Cardiac fibroblast (primary cell): ENCODE data around the gene HOXD13.

ENCODE experiments used
- DNase-seq, 2 donors: peaks; one replicate each; pipeline versions ENCODE4 v3.0.0 to v3.0.0-alpha.2; 2010; ENCODE audit warnings: low read depth in 2 of 2
- H3K4me3 ChIP-seq, 2 donors: replicated peaks in 1 of 2; 1 replicate in 1 of 2; 2 replicates in 1 of 2; pipeline ENCODE4 v1.5.1; 2011; ENCODE audit warnings: low read depth in 2 of 2, low read length in 2 of 2, mild to moderate bottlenecking in 2 of 2, moderate library complexity in 1 of 2
- TF ChIP-seq, protein P1 (sequence below): IDR thresholded peaks from one replicate; pipeline ENCODE4 v1.5.1; 2011; ENCODE audit warnings: low read depth, mild to moderate bottlenecking, low read length, inconsistent platforms

Gene HOXD13

DNA sequence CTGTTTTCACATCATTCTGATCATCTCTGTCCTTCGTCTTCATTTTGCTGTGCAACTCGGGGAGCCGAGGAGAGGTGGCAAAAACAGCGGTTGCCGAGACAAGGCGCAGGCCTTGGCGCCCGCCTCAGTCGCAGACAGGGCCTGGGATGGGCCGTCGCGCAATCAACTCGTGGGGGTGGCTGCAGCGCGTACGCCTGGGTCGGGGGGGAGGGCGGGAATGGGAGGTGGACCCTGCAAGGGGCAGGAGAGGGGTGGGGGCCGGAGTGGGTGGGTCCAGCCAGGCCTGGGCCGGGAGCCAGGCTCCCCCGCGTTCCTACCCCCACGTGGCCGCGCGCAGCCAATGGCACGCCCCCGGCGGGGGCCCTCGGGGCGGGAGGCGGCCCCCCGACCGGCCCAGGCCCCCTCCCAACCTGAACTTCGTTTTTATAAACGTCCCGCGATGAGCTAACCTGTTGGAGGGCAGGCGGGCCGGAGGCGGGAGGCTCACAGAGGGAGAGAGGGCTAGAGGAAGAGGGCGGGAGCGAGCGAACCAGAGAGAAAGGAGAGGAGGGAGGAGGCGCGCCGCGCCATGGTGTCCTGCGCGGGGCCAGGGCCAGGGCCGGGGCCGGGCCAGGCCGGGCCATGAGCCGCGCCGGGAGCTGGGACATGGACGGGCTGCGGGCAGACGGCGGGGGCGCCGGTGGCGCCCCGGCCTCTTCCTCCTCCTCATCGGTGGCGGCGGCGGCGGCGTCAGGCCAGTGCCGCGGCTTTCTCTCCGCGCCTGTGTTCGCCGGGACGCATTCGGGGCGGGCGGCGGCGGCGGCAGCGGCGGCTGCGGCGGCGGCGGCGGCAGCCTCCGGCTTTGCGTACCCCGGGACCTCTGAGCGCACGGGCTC is at the start of gene HOXD13:
Gene HOXD13 (plus strand): TSS at position 452 of the 875 bp plus-strand sequence. CDS start 170 bp downstream, at position 622.
- H3K4me3 ChIP-seq, result no peak within 1 kb of the TSS
- TF ChIP-seq, protein P1, sequence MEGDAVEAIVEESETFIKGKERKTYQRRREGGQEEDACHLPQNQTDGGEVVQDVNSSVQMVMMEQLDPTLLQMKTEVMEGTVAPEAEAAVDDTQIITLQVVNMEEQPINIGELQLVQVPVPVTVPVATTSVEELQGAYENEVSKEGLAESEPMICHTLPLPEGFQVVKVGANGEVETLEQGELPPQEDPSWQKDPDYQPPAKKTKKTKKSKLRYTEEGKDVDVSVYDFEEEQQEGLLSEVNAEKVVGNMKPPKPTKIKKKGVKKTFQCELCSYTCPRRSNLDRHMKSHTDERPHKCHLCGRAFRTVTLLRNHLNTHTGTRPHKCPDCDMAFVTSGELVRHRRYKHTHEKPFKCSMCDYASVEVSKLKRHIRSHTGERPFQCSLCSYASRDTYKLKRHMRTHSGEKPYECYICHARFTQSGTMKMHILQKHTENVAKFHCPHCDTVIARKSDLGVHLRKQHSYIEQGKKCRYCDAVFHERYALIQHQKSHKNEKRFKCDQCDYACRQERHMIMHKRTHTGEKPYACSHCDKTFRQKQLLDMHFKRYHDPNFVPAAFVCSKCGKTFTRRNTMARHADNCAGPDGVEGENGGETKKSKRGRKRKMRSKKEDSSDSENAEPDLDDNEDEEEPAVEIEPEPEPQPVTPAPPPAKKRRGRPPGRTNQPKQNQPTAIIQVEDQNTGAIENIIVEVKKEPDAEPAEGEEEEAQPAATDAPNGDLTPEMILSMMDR, result no peak
- no peak for DNase-seq

DNA sequence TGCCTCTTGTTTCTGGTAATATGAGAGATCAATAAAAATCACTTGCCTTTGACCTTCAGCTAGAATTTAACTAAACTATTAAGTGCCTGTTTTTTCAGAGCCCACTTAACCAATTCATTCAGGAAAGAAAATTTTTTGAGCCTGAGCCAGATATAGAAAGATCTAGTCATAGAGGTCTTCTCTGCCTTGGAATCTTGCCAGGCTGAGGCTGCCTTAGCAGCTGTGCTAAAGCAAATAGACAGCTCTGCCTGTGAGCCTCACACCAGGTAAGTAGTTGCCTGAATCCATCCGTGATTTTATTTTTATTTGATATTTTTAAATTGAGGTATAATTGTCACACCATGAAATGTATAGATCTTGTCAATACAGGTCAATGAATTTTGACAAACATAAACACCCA is 36.1 kb upstream of the HOXD13 start:
- TF ChIP-seq, protein P1, result no peak
- no peak for DNase-seq
- H3K4me3 ChIP-seq, result no peak overlapping the region

DNA sequence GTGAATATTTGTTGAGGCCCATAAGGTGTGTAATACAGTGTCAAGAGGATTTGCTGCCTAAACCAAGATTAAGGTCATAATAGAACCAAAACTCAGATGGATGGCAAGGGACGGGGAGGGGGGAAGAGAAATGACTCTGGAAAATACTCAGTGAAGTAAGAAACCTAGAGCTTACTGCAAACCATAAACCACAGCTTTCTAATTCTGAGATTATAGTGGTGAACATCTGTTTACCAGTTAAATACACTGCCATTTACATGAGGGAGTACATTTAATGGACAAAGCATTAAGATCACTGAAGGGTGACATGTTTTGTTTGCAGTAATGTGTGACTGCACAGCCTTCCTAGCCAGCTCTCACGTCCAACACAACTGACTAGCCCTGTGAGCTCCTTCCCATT is 28.6 kb upstream of the HOXD13 start:
- no peak overlapping the region for H3K4me3 ChIP-seq
- no peak for DNase-seq
- TF ChIP-seq, protein P1, result no peak

DNA sequence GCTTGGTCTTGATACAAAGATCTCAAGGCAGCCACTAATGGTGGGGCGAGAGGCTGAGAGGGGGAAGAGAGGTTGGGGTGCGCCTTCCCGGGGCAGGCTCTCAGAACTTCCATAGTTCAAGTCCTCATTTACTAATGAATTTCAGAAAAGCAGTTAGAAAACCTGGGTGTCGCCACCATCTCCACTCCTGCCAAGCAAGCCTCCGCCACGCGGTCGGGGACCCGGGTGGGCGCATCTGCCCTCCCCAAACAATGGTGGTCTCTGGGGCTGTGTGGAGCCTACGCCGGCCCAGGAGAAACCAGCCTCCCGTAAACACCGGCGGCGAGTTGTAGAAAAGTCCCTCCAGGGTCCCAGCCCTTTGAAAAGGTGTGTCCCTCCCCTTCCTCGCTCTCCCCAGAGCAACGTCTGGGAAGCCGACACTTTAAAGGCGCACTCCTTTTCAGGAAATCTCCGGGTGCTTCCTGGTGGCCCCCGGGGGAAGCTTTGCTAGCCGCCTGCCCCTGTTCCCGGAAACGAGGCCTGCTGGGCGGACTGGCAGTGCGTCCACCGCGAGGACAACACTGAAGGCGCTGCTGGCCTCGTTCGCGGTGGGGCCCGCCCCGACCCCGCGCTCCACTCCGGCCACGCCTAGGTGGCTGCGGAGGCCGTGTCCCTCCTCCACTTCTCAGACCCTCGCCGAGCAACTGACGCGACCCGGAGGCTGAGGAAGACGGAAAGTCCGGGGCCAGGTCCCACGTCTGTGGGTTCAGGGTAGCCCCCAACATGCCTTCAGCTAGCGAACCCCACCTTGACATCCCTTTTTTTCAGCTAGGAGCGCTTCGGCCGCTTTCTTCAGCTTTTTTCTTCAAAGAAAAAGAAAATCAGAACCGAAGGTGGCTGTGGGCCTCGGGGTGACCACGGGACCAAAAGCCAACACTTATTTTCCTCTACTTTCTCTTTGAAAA is 25.6 kb upstream of the HOXD13 start:
- no peak for DNase-seq
- peak overlapping the region; percentile 2 to 8 for H3K4me3 ChIP-seq
- TF ChIP-seq, protein P1, result no peak

DNA sequence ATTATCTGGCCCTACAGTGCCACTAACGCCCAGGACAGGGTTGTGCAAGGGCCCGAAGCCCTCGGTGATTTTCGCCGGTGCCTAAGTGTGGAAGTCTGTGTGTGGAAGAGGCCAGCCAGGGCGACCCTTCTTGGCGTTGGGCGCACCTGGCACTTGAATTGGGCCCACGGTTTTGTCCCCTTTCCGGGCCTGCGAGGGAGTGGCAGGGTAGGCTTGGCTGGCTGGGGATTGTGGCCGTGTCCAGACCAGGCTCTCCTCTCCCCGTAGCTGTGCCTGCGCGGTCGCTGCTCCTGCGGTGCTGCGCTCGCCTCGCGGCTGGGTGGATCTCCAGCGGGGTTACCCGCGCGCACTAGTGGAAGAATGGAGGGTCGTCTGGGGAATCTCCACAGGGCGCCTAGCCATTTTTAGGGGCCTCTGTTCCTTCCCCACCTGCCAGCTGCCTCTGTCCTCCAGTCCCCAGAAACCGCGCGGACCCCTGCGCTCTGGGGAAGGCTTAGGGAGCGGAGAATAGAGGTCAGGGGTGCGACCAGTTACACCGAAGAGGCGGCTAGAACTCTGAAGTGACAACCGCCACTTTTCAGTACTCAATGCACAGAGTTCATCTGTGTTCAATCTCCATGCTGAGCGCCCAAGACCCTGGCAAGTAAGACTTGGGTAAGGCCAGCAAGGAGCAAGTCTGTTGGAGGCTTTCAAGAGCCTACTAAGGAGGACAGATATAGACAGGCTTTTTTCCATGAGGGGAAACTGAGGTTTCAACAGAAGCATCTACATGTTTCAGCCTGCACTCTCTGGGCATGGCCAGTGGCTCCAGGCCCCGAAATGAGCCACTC is 24.7 kb upstream of the HOXD13 start:
- no peak for DNase-seq
- no peak overlapping the region for H3K4me3 ChIP-seq
- TF ChIP-seq, protein P1, result no peak

DNA sequence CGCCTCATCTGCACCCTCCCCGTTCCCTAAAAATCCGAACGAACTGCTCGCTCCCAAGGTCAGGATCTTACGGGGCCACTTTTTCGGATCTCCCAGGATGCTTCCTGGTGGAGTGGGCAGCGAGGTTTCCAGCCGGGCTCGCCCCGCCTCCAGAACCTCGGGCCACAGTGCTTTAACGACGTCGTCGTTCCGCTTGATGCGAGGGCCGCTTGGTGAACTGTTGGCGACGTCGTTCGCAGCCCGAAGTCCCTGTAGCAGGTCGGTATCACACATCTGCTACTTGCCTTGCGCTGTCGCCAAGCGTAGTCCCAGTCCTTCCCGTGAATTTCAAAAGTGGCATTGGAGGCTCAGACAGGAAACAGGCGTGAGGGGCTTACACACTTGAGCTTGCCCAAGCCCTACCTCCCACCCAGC is 24.1 kb upstream of the HOXD13 start:
- TF ChIP-seq, protein P1, result no peak
- no peak for DNase-seq
- no peak overlapping the region for H3K4me3 ChIP-seq
